OCI-LY7 (cell line): ENCODE data around the gene TLCD5. TPM values are rescaled to one million over a fixed set of nuclear protein-coding genes. Genes with fewer than 3 reads are reported as not detected.

Source experiments
- BruUV-seq: library from RNA; stranded (reverse); fragments of 400-500 nt; replicated peaks from 2 replicates; lab custom pipeline; 2021; lab: Mats Ljungman, UMichigan
- CTCF ChIA-PET: fragments of 300-600 bp; sonication (Branson Sonifier 250); formaldehyde crosslinking; loops from one replicate; lab custom pipeline; 2022; ENCODE audit warnings: antibody characterized with exemption; ENCODE audit not compliant: unreplicated experiment; lab: Charles Lee
- POLR2A ChIA-PET: fragments of 300-600 bp; sonication (Branson Sonifier 250); formaldehyde crosslinking; loops from one replicate; lab custom pipeline; 2022; ENCODE audit warnings: antibody characterized with exemption; lab: Charles Lee
- DNase-seq: peaks from one replicate; pipeline ENCODE4 v3.0.0-alpha.2; 2015; ENCODE audit warnings: low spot score
- H2AFZ ChIP-seq: fragments of 200-600 bp; sonication (generic), shearing (Covaris generic); 2 replicates; pipeline ENCODE4 v1.6.1; 2014; ENCODE audit warnings: mild to moderate bottlenecking, antibody characterized with exemption, low read length, moderate library complexity
- H3K27ac ChIP-seq: fragments of 200-600 bp; sonication (generic); 2 replicates; pipeline ENCODE4 v1.5.1; 2014; ENCODE audit warnings: mixed run types, low read depth, mild to moderate bottlenecking, moderate library complexity, low read length, inconsistent platforms; ENCODE audit not compliant: poor library complexity, severe bottlenecking
- H3K36me3 ChIP-seq: fragments of 200-600 bp; sonication (generic); 2 replicates; pipeline ENCODE4 v1.6.1; 2014; ENCODE audit warnings: mild to moderate bottlenecking, antibody characterized with exemption, low read length, moderate library complexity, mixed read lengths; ENCODE audit not compliant: insufficient read depth
- H3K4me1 ChIP-seq: fragments of 200-600 bp; sonication (generic); 2 replicates; pipeline ENCODE4 v1.5.1; 2014; ENCODE audit warnings: mild to moderate bottlenecking, low read length; ENCODE audit not compliant: insufficient read depth, poor library complexity, severe bottlenecking
- H3K4me2 ChIP-seq: fragments of 200-600 bp; sonication (generic); 2 replicates; pipeline ENCODE4 v1.6.1; 2014; ENCODE audit warnings: mild to moderate bottlenecking, low read length
- H3K4me3 ChIP-seq: fragments of 200-600 bp; sonication (generic); 2 replicates; pipeline ENCODE4 v1.5.1; 2014; ENCODE audit warnings: mild to moderate bottlenecking, low read depth, low read length; ENCODE audit not compliant: poor library complexity, severe bottlenecking
- H3K79me2 ChIP-seq: fragments of 200-600 bp; sonication (generic); 2 replicates; pipeline ENCODE4 v1.6.1; 2016; ENCODE audit warnings: low read depth, mild to moderate bottlenecking, low read length, moderate library complexity, mixed read lengths; ENCODE audit not compliant: insufficient read depth
- H3K9me2 ChIP-seq: fragments of 200-600 bp; sonication (generic); 2 replicates; pipeline ENCODE4 v1.6.1; 2016; ENCODE audit warnings: mild to moderate bottlenecking, low read length, mixed read lengths; ENCODE audit not compliant: insufficient read depth
- H3K9me3 ChIP-seq: fragments of 200-600 bp; sonication (generic); 2 replicates; pipeline ENCODE4 v1.6.1; 2014; ENCODE audit warnings: mild to moderate bottlenecking, mixed run types, low read length, mixed read lengths
- H4K20me1 ChIP-seq: fragments of 200-600 bp; sonication (generic); 2 replicates; pipeline ENCODE4 v1.6.1; 2014; ENCODE audit warnings: mild to moderate bottlenecking, antibody characterized with exemption, low read length, moderate library complexity, mixed read lengths; ENCODE audit not compliant: insufficient read depth
- EZH2phosphoT487 ChIP-seq: fragments of 200-600 bp; sonication (generic); IDR thresholded peaks from 2 replicates; pipeline ENCODE4 v1.6.1; 2018; ENCODE audit warnings: low read depth, borderline replicate concordance, mild to moderate bottlenecking, mixed run types, antibody characterized with exemption, low read length, moderate library complexity, mixed read lengths
- intact Hi-C: fragments of 100-400 bp; cut with micrococcal nuclease; formaldehyde crosslinking; loops from one replicate; pipeline ENCODE4 v1.10.0; 2022; ENCODE audit not compliant: unreplicated experiment
- total RNA-seq, 2 experiments: library from RNA; depleted of rRNA in 1 of 2; stranded (reverse); fragments of >200 nt in 1 of 2; shearing (Covaris generic) in 1 of 2; gene quantifications; 2 replicates each; pipeline ENCODE4 v1.2.3, GENCODE V29; 2014 to 2022
- TF ChIP-seq, protein P1 (sequence below): fragments of 200-600 bp; sonication (generic); conservative IDR thresholded peaks from 2 replicates; pipeline ENCODE4 v1.5.1; 2014; ENCODE audit warnings: mild to moderate bottlenecking, antibody characterized with exemption, low read length, moderate library complexity, mixed read lengths

The TLCD5 gene
- total RNA-seq, 2 experiments from 2014 or later, result 0.60 TPM; not detected in 1

DNA sequence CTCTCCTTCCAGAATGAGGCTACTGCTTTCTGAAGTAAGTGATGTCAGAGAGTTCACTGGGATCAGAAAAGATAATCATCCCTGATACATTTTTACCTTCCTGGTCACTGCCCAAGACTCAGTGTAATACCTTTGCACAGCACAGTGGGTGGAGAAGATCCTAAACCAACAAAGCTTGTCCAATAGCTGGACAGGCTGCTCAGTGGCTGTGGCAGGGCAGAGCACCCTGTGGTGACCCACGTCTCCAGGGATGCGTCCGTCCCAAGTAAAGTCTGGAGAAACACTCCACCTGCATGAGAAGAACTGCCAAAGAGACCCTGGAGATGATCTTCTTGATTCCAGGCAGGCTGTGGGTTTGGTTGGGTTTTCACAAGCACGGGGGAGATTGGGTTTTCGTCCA lies 31.0 kb upstream of the TLCD5 start:
- Histone ChIP-seq H3K4me3 (no peak overlapping the region), H3K9me2 (no peaks in the 10 kb centered on the region), H3K27ac (no peak overlapping the region), H3K36me3 (no peaks in the 10 kb centered on the region), H3K79me2 (no peaks in the 10 kb centered on the region), H3K4me1 (no peaks in the 10 kb centered on the region), H3K4me2 (no peak overlapping the region), H4K20me1 (no peaks in the 10 kb centered on the region; the same call in 1 of the 2 replicates), H2AFZ (no peak overlapping the region), H3K9me3 (no peaks in the 10 kb centered on the region)
- intact Hi-C loops, result no loop called here
- DNase-seq, result no peak
- ChIA-PET POLR2A (no interaction called here), CTCF (no interaction called here)
- no TSS peak for BruUV-seq
- TF ChIP-seq, protein P1, sequence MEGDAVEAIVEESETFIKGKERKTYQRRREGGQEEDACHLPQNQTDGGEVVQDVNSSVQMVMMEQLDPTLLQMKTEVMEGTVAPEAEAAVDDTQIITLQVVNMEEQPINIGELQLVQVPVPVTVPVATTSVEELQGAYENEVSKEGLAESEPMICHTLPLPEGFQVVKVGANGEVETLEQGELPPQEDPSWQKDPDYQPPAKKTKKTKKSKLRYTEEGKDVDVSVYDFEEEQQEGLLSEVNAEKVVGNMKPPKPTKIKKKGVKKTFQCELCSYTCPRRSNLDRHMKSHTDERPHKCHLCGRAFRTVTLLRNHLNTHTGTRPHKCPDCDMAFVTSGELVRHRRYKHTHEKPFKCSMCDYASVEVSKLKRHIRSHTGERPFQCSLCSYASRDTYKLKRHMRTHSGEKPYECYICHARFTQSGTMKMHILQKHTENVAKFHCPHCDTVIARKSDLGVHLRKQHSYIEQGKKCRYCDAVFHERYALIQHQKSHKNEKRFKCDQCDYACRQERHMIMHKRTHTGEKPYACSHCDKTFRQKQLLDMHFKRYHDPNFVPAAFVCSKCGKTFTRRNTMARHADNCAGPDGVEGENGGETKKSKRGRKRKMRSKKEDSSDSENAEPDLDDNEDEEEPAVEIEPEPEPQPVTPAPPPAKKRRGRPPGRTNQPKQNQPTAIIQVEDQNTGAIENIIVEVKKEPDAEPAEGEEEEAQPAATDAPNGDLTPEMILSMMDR, result no peak
- TF ChIP-seq EZH2phosphoT487, result no peak

DNA sequence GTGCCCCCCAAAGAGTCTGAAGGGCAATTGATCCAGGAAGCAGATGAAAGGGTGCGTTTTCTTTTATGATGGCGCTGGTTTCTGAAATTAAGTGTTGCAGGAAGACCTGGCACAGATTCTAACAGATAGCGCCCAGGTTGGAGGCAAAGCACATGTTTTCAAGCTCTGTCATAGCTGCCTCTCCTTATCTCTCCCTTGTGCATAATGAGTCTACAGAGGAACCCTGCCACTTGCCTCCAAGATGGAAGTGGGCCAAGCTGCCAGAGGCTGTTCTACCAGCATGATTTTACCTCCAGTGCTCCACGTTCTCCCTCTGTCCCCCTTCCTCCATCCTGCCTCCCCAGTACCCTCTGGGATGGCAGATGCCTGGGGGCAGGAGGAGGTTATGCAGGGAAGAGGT lies 30.0 kb upstream of the TLCD5 start:
- Histone ChIP-seq H3K4me1 (no peaks in the 10 kb centered on the region), H3K27ac (no peak overlapping the region), H3K79me2 (no peaks in the 10 kb centered on the region), H3K4me3 (no peak overlapping the region), H3K4me2 (no peak overlapping the region), H3K9me3 (no peaks in the 10 kb centered on the region), H2AFZ (no peak overlapping the region), H4K20me1 (no peaks in the 10 kb centered on the region; the same call in 1 of the 2 replicates), H3K36me3 (no peaks in the 10 kb centered on the region), H3K9me2 (no peaks in the 10 kb centered on the region)
- BruUV-seq, result no TSS peak
- no peak for DNase-seq
- POLR2A ChIA-PET, result no interaction called here
- CTCF ChIA-PET, result no interaction called here
- intact Hi-C loops, result no loop called here
- TF ChIP-seq, protein P1, result no peak
- TF ChIP-seq EZH2phosphoT487, result no peak

DNA sequence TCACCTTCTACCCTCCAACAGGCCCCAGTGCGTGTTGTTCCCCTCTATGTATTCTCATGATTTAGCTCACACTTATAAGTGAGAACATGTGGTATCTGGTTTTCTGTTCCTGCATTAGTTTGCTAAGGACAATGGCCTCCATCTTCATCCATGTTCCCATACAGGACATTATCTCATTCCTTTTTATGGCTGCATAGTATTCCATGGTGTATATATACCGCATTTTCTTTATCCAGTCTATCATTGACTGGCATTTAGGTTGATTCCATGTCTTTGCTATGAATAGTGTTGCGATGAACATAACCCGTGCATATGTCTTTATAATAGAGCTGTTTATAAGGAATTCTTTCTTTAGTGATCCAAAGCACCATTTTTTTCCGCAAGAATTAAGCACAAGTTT lies 28.5 kb upstream of the TLCD5 start:
- intact Hi-C loops, result no loop called here
- no TSS peak for BruUV-seq
- H3K9me2 ChIP-seq, result no peaks in the 10 kb centered on the region
- no peaks in the 10 kb centered on the region for H3K79me2 ChIP-seq
- no peaks in the 10 kb centered on the region for H3K36me3 ChIP-seq
- H3K9me3 ChIP-seq, result no peaks in the 10 kb centered on the region
- H4K20me1 ChIP-seq, result no peaks in the 10 kb centered on the region; the same call in 1 of the 2 replicates
- TF ChIP-seq EZH2phosphoT487, result no peak
- TF ChIP-seq, protein P1, result no peak
- H3K4me1 ChIP-seq, result no peaks in the 10 kb centered on the region
- DNase-seq, result no peak
- CTCF ChIA-PET, result no interaction called here
- no peak overlapping the region for H3K4me2 ChIP-seq
- POLR2A ChIA-PET, result no interaction called here
- no peak overlapping the region for H3K4me3 ChIP-seq
- no peak overlapping the region for H3K27ac ChIP-seq
- H2AFZ ChIP-seq, result no peak overlapping the region
